GM18868 (cell line): ENCODE data around the gene PIGN.
A peak's percentile ranks its signal among the peaks of the same experiment; 100 is the strongest.

Source experiments
- ATAC-seq: cut with Tn5 transposase; IDR thresholded peaks from one replicate; pipeline ENCODE4 v1.9.1; 2021; ENCODE audit warnings: mild to moderate bottlenecking, moderate library complexity; ENCODE audit not compliant: unreplicated experiment

PIGN gene

GRCh38 chr18:62186774-62187542 lies at the start of gene PIGN, which contains the start of gene RELCH:
PIGN (minus strand) TSS chr18:62187056; CDS start chr18:62161353, 25,703 bp downstream.
RELCH (plus strand) TSS chr18:62187255; CDS start chr18:62187506, 251 bp downstream.
- ATAC-seq: peak; percentile 92

- no peak for ATAC-seq
Observed at GRCh38 chr18:62236252-62236651, 49.4 kb upstream of the PIGN start.

GRCh38 chr18:62226047-62226446 lies 39.2 kb upstream of the PIGN start:
- ATAC-seq: no peak

GRCh38 chr18:62224229-62224628 lies 37.4 kb upstream of the PIGN start:
- ATAC-seq: no peak

GRCh38 chr18:62214790-62215189 lies 27.9 kb upstream of the PIGN start:
- no peak for ATAC-seq

- no peak for ATAC-seq
Observed at GRCh38 chr18:62211325-62211828, 24.5 kb upstream of the PIGN start.

- no peak for ATAC-seq
Observed at GRCh38 chr18:62210138-62210537, 23.3 kb upstream of the PIGN start.

- no peak for ATAC-seq
Observed at GRCh38 chr18:62209046-62209445, 22.2 kb upstream of the PIGN start.

- ATAC-seq: no peak
Observed at GRCh38 chr18:62206593-62206992, 19.7 kb upstream of the PIGN start.

- no peak for ATAC-seq
Observed at GRCh38 chr18:62205824-62206223, 19.0 kb upstream of the PIGN start.

GRCh38 chr18:62201870-62202269 lies 15.0 kb upstream of the PIGN start:
- no peak for ATAC-seq

GRCh38 chr18:62200121-62200914 lies 13.5 kb upstream of the PIGN start:
- peak; percentile 61 for ATAC-seq

- ATAC-seq: no peak
Observed at GRCh38 chr18:62199629-62200028, 12.8 kb upstream of the PIGN start.

GRCh38 chr18:62198259-62198658 lies 11.4 kb upstream of the PIGN start:
- no peak for ATAC-seq

GRCh38 chr18:62196980-62197379 lies 10.1 kb upstream of the PIGN start:
- no peak for ATAC-seq

GRCh38 chr18:62196079-62196478 lies 9.2 kb upstream of the PIGN start:
- no peak for ATAC-seq

GRCh38 chr18:62189208-62189607 lies 2.4 kb upstream of the PIGN start:
- no peak for ATAC-seq

- no peak for ATAC-seq
Observed at GRCh38 chr18:62187543-62188510, 971 bp upstream of the PIGN start.

GRCh38 chr18:62186499-62186773 lies 420 bp downstream of the PIGN start:
- ATAC-seq: peak; percentile 1

- no peak for ATAC-seq
Observed at GRCh38 chr18:62183578-62184195, 3.2 kb downstream of the PIGN start.
